GM10248 (cell line): ENCODE measurements around the gene ABCG5.

Source experiments
- CTCF ChIA-PET: fragments of 300-600 bp; sonication (Branson Sonifier 250); formaldehyde crosslinking; extraction: SDS; loops from one replicate; lab custom pipeline; 2021; ENCODE audit warnings: antibody characterized with exemption; lab: Yijun Ruan, JAX
- POLR2A ChIA-PET: fragments of 350-650 bp; sonication (Branson Sonifier 250); formaldehyde crosslinking; extraction: SDS; loops from one replicate; lab custom pipeline; 2020; ENCODE audit warnings: antibody characterized with exemption; lab: Yijun Ruan, JAX
- DNase-seq: peaks from one replicate; pipeline ENCODE4 v3.0.0; 2012; ENCODE audit errors: extremely low spot score
- CTCF ChIP-seq: IDR thresholded peaks from 2 replicates; pipeline ENCODE4 v1.5.1; 2012; ENCODE audit warnings: mild to moderate bottlenecking, low read depth; ENCODE audit errors: extremely low read depth, missing control alignments, control extremely low read depth

ABCG5 gene

GRCh38 chr2:43803113-43803512 is 35.5 kb downstream of the ABCG5 start:
- TF ChIP-seq CTCF, result no peak
- POLR2A ChIA-PET, result no interaction called here
- CTCF ChIA-PET, result no interaction called here
- no peak for DNase-seq

- POLR2A ChIA-PET, result no interaction called here
- TF ChIP-seq CTCF, result no peak
- CTCF ChIA-PET, result no interaction called here
- DNase-seq, result no peak
These were observed 36.5 kb downstream of the ABCG5 start for GRCh38 chr2:43802135-43802534.

GRCh38 chr2:43800894-43801293 is 37.7 kb downstream of the ABCG5 start:
- ChIA-PET POLR2A (no interaction called here), CTCF (interaction anchor here (1.2 kb wide), 1 partner anchor 9 kb away, joined by 6 read pairs; no protein-coding TSS in a partner anchor)
- TF ChIP-seq CTCF, result no peak
- no peak for DNase-seq

GRCh38 chr2:43798300-43798699 is 40.3 kb downstream of the ABCG5 start:
- no peak for DNase-seq
- TF ChIP-seq CTCF, result no peak
- POLR2A ChIA-PET, result no interaction called here
- CTCF ChIA-PET, result interaction anchor here (1.0 to 1.8 kb wide), 3 partner anchors 9 to 24 kb away, joined by 3 to 5 read pairs (median 4); no protein-coding TSS in a partner anchor

- no peak for TF ChIP-seq CTCF
- CTCF ChIA-PET, result no interaction called here
- DNase-seq, result no peak
- POLR2A ChIA-PET, result no interaction called here
These were observed 42.4 kb downstream of the ABCG5 start for GRCh38 chr2:43796206-43796605.

GRCh38 chr2:43794956-43795355 is 43.7 kb downstream of the ABCG5 start:
- ChIA-PET POLR2A (no interaction called here), CTCF (interaction anchor here (0.9 kb wide), 1 partner anchor 249 kb away, joined by 3 read pairs; no protein-coding TSS in a partner anchor)
- TF ChIP-seq CTCF, result no peak

More at GRCh38 chr2:43794956-43795355, 43.7 kb downstream of the ABCG5 start:
- no peak for DNase-seq
